ENCODE data around the gene CXXC5. TPM values are rescaled to one million over a fixed set of nuclear protein-coding genes. Genes with fewer than 3 reads are reported as not detected.
A peak's percentile ranks its signal among the peaks of the same experiment; 100 is the strongest.

The CXXC5 gene
- total and polyA plus RNA-seq, 9 of the 15 experiments (the other 6 are each of a cell fraction or from before 2014, with no cell fraction given): 1.9 to 123 (median 45.8) TPM

- TF ChIP-seq FOXP1 (CRISPR knock-in tag; IDR thresholded peaks at IDR 0.05) (no peak), TBL1XR1 (IDR thresholded peaks at IDR 0.05; ENCODE audit: low read length in 2 of 2) (peak in 1 of 2 experiments; percentile 47; a peak in 1 of 4 replicates), SMARCA4 (IDR thresholded peaks at IDR 0.05) (no peak), BCL6 (CRISPR knock-in tag; IDR thresholded peaks at IDR 0.05) (no peak), ZNF311 (CRISPR knock-in tag; IDR thresholded peaks at IDR 0.05) (no peak), ETV5 (CRISPR knock-in tag; IDR thresholded peaks at IDR 0.05; ENCODE audit: low read depth) (no peak; the same call in 1 of the 2 replicates), BCLAF1 (IDR thresholded peaks at IDR 0.05; ENCODE audit: borderline replicate concordance in 1 of 2, control insufficient read depth in 1 of 2, low read depth in 2 of 2, low read length in 1 of 2) (no peak), ZNF24 (IDR thresholded peaks at IDR 0.05) (no peak), XRCC4 (IDR thresholded peaks at IDR 0.05; ENCODE audit: extremely low read depth, insufficient read depth, insufficient read length) (no peak), DEAF1 (CRISPR knock-in tag; IDR thresholded peaks at IDR 0.05) (peak; percentile 91), ETS1 (conservative IDR thresholded peaks at IDR 0.05; ENCODE audit: control insufficient read depth, low read depth, low read length) (no peak), ZBTB7A (IDR thresholded peaks at IDR 0.05; ENCODE audit: borderline replicate concordance, control insufficient read depth, low read depth, low read length) (peak; percentile 68), MYC (IDR thresholded peaks at IDR 0.05; ENCODE audit: low read depth, low read length) (0 out of 2 replicates have a peak, but pooled peaks have one; percentile 45), MYC (CRISPR knock-in tag; IDR thresholded peaks at IDR 0.05; ENCODE audit: borderline replicate concordance, low read depth) (no peak), HDAC2 (IDR thresholded peaks at IDR 0.05) (0 out of 2 replicates have a peak, but pooled peaks have one; percentile 33), CAMTA2 (CRISPR knock-in tag; conservative IDR thresholded peaks at IDR 0.05) (no peak), ZNF263 (CRISPR knock-in tag; IDR thresholded peaks at IDR 0.05; ENCODE audit: borderline replicate concordance) (no peak), HOXB6 (CRISPR knock-in tag; IDR thresholded peaks at IDR 0.05; ENCODE audit: borderline replicate concordance) (no peak), ZNF75A (CRISPR knock-in tag; IDR thresholded peaks at IDR 0.05) (no peak), STAT5A (IDR thresholded peaks at IDR 0.05; ENCODE audit: borderline replicate concordance, low read length) (no peak), BDP1 (IDR thresholded peaks at IDR 0.05; ENCODE audit: insufficient read depth, insufficient read length) (no peak), GTF2A2 (tag; IDR thresholded peaks at IDR 0.05) (no peak), LCOR (CRISPR knock-in tag; IDR thresholded peaks at IDR 0.05) (no peak), PTTG1 (tag; IDR thresholded peaks at IDR 0.05; ENCODE audit: low read depth) (no peak)
Observed at GRCh38 chr5:139633295-139634027, 14.7 kb upstream of the CXXC5 start (continued).

Measured in K562 (cell line).